ENCODE data around the gene PTBP1. TPM values are rescaled to one million over a fixed set of nuclear protein-coding genes. Genes with fewer than 3 reads are reported as not detected.
A peak's percentile ranks its signal among the peaks of the same experiment; 100 is the strongest.

Gene PTBP1
- total and polyA plus RNA-seq, 2 of the 13 experiments (the other 11 are each of a cell fraction or from before 2014, with no cell fraction given): 195 to 288 TPM

DNA sequence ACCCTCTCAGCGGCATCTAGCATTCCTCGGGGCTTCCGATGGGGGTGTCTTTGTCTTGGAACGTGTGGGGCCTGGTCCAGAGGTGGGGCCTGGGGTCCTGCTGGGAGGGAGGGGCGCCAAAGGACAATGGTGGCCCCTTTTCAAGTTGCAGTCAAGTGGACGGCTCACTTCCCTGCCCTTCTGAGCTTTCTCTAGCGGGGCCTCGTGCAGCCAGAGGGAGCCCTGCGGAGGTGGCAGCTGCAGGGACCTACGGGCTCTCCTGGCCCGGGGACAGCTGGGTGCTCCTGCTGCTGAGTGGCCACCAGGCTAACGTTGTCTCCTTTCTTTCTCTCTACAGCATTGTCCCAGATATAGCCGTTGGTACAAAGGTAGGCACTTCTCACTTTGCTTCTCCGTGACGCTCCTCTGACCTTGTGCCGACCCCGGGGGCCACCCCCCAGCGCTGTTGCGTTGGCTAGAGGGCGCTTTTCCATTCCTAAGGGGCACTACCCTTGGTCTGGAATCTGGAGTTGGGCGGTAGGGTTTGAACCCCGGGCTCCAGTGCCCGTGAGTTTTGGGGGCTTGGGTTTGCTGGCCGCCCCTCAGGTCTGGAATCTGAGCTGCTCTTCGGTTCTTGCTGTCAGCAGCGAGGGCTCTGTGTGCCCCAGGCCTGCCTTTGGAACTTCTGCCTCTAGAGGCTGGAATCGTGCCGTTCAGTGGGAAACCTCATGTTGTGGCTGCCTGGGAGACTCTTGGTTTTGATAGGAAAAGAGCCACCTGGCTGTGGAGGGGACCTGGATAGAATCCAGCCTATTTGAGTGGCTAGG, 2.0 kb downstream of the PTBP1 start (continued):
- no peak for TF ChIP-seq ZNF407 (CRISPR knock-in tag; IDR thresholded peaks at IDR 0.05; ENCODE audit: not compliant biosample characterization)
- no peak for TF ChIP-seq TRIM22 (IDR thresholded peaks at IDR 0.05)
- TF ChIP-seq XRCC5 (optimal IDR thresholded peaks at IDR 0.05; ENCODE audit: low read length): peak; percentile 44
- peak; percentile 21; the same call in 1 of the 2 replicates for TF ChIP-seq NR2C2 (CRISPR knock-in tag; IDR thresholded peaks at IDR 0.05; ENCODE audit: borderline replicate concordance)
- TF ChIP-seq SMAD9 (CRISPR knock-in tag; IDR thresholded peaks at IDR 0.05): no peak
- no peak for TF ChIP-seq ZNF282 (IDR thresholded peaks at IDR 0.05; ENCODE audit: partially characterized antibody)
- 0 out of 2 replicates have a peak, but pooled peaks have one; percentile 12 for TF ChIP-seq ZNF777 (CRISPR knock-in tag; IDR thresholded peaks at IDR 0.05)
- 0 out of 2 replicates have a peak, but pooled peaks have one; percentile 17 for TF ChIP-seq ZNF281 (CRISPR knock-in tag; IDR thresholded peaks at IDR 0.05; ENCODE audit: borderline replicate concordance)
- TF ChIP-seq NR2F1 (CRISPR knock-in tag; IDR thresholded peaks at IDR 0.05): peak in 1 of 2 experiments; percentile 52; a peak in 1 of 4 replicates
- no peak for TF ChIP-seq ZBTB3 (CRISPR knock-in tag; IDR thresholded peaks at IDR 0.05; ENCODE audit: borderline replicate concordance, low read depth)
- no peak for TF ChIP-seq THYN1 (CRISPR knock-in tag; IDR thresholded peaks at IDR 0.05; ENCODE audit: borderline replicate concordance, low read depth)
- TF ChIP-seq MTA3 (CRISPR knock-in tag; IDR thresholded peaks at IDR 0.05): no peak
- TF ChIP-seq HOXD1 (CRISPR knock-in tag; IDR thresholded peaks at IDR 0.05): no peak
- TF ChIP-seq ZNF562 (CRISPR knock-in tag; IDR thresholded peaks at IDR 0.05; ENCODE audit: borderline replicate concordance): no peak
- TF ChIP-seq ZNF839 (CRISPR knock-in tag; IDR thresholded peaks at IDR 0.05; ENCODE audit: borderline replicate concordance): no peak
- no peak for TF ChIP-seq MATR3 (CRISPR knock-in tag; IDR thresholded peaks at IDR 0.05)
- peak; percentile 33; the same call in 1 of the 2 replicates for TF ChIP-seq HNF4A (CRISPR knock-in tag; IDR thresholded peaks at IDR 0.05)
